GM18502 (cell line): Measurements from ENCODE around the gene IL25.
"Not testable (repeated sequence)": the region's sequence is repeated elsewhere in the genome, so short reads cannot be mapped to it uniquely, and the experiment has no call there.

Experiments
- ATAC-seq: cut with Tn5 transposase; IDR thresholded peaks from one replicate; pipeline ENCODE4 v1.9.1; 2021; ENCODE audit warnings: mild to moderate bottlenecking; ENCODE audit not compliant: unreplicated experiment, poor library complexity

Gene IL25

GRCh38 chr14:23425798-23426197 lies 53.2 kb downstream of the IL25 start:
- not testable (repeated sequence) for ATAC-seq
